ENCODE results near the gene ADRA2C. TPM values are rescaled to one million over a fixed set of nuclear protein-coding genes. Genes with fewer than 3 reads are reported as not detected.

The ADRA2C gene
- total RNA-seq, 4 donors from 2014 or later, result 3.2 to 13.3 (median 10.0) TPM

GRCh38 chr4:3775005-3775404 lies 8.8 kb downstream of the ADRA2C start:
- no peak for TF ChIP-seq CTCF (IDR thresholded peaks at IDR 0.05)
- ATAC-seq (ENCODE audit: low FRiP score) (no peak), DNase-seq (ENCODE audit: low spot score) (no peak)

GRCh38 chr4:3775576-3775975 lies 9.4 kb downstream of the ADRA2C start:
- no peak for TF ChIP-seq CTCF (IDR thresholded peaks at IDR 0.05)
- no peak for ATAC-seq (ENCODE audit: low FRiP score)
- DNase-seq (ENCODE audit: low spot score), result no peak

GRCh38 chr4:3776166-3777032 lies 10.2 kb downstream of the ADRA2C start:
- TF ChIP-seq CTCF (IDR thresholded peaks at IDR 0.05), result no peak
- no peak for ATAC-seq (ENCODE audit: low FRiP score)
- no peak for DNase-seq (ENCODE audit: low spot score)

- no peak for ATAC-seq (ENCODE audit: low FRiP score)
- TF ChIP-seq CTCF (IDR thresholded peaks at IDR 0.05), result no peak
- DNase-seq (ENCODE audit: low spot score), result no peak
Observed at GRCh38 chr4:3777033-3777390, 10.8 kb downstream of the ADRA2C start.

- DNase-seq (ENCODE audit: low spot score) (no peak), ATAC-seq (ENCODE audit: low FRiP score) (no peak)
- TF ChIP-seq CTCF (IDR thresholded peaks at IDR 0.05), result no peak
Observed at GRCh38 chr4:3777669-3778068, 11.5 kb downstream of the ADRA2C start.

- TF ChIP-seq CTCF (IDR thresholded peaks at IDR 0.05), result no peak
- DNase-seq (ENCODE audit: low spot score) (no peak), ATAC-seq (ENCODE audit: low FRiP score) (no peak)
Observed at GRCh38 chr4:3779509-3779908, 13.3 kb downstream of the ADRA2C start.

Measured in omental fat pad (tissue), 4 donors.